OCI-LY7 (cell line): ENCODE measurements around the gene FRMPD2.

Experiments used
- CTCF ChIP-seq: fragments of 200-600 bp; sonication (generic); conservative IDR thresholded peaks from 2 replicates; pipeline ENCODE4 v1.5.1; 2014; ENCODE audit warnings: mild to moderate bottlenecking, antibody characterized with exemption, low read length, moderate library complexity, mixed read lengths
- EZH2phosphoT487 ChIP-seq: fragments of 200-600 bp; sonication (generic); IDR thresholded peaks from 2 replicates; pipeline ENCODE4 v1.6.1; 2018; ENCODE audit warnings: low read depth, borderline replicate concordance, mild to moderate bottlenecking, mixed run types, antibody characterized with exemption, low read length, moderate library complexity, mixed read lengths

DNA sequence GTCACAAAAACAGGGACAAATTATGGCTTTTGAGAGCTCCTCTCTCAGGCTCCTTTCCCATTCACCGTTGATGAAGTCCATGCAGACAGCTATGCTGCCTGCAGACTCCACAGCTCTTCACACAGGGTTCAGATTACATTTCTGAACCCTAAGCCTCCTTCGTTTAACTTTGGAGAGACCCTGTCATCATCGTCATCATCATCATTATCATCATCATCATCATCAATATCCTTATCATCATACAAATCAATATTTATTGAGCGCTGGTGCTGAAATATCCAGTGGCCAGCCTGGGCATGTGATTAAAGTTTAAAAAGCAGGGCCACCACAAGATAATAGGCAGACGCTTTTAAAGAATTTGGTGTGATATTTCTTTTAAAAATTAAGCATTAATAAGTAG, 66.6 kb downstream of the FRMPD2 start:
- TF ChIP-seq CTCF (no peak), EZH2phosphoT487 (no peak)
